Measurements from ENCODE around the gene ZBTB7C.

GRCh38 chr18:48068916-48069445 is 340.2 kb downstream of the ZBTB7C start:
- TF ChIP-seq NFRKB (IDR thresholded peaks at IDR 0.05) (no peak), PKNOX1 (IDR thresholded peaks at IDR 0.05) (no peak), ARNT (IDR thresholded peaks at IDR 0.05) (no peak), HDGF (IDR thresholded peaks at IDR 0.05; ENCODE audit: borderline replicate concordance) (no peak), TARDBP (IDR thresholded peaks at IDR 0.05) (no peak), BHLHE40 (IDR thresholded peaks at IDR 0.05; ENCODE audit: borderline replicate concordance) (no peak), SP1 (IDR thresholded peaks at IDR 0.05) (no peak), FOXM1 (IDR thresholded peaks at IDR 0.05; ENCODE audit: borderline replicate concordance) (no peak)
